H1 (cell line): ENCODE data around the gene FCN2. TPM values are rescaled to one million over a fixed set of nuclear protein-coding genes. Genes with fewer than 3 reads are reported as not detected.

ENCODE experiments used
- CTCF ChIA-PET: fragments of 300-600 bp; sonication (Branson Sonifier 250); formaldehyde crosslinking; loops from one replicate; lab custom pipeline; 2021; ENCODE audit not compliant: partially characterized antibody; lab: Charles Lee
- POLR2A ChIA-PET: fragments of 300-600 bp; sonication (Branson Sonifier 250); formaldehyde crosslinking; loops from one replicate; lab custom pipeline; 2021; ENCODE audit warnings: inconsistent platforms; ENCODE audit not compliant: partially characterized antibody; lab: Charles Lee
- DNase-seq, 2 experiments: peaks; one replicate each; pipeline versions ENCODE4 v3.0.0 to v3.0.0-alpha.2; 2010 to 2022; ENCODE audit warnings: low spot score in 2 of 2, low read depth in 1 of 2, mixed read lengths in 1 of 2
- FAIRE-seq: peaks from 2 replicates; lab custom pipeline; 2011; peaks lifted over from hg19 to GRCh38; lab: Jason Lieb, UNC
- H2AFZ ChIP-seq: 2 replicates; pipeline ENCODE4 v1.8.1; 2012; ENCODE audit warnings: low read length, inconsistent platforms
- H2AK5ac ChIP-seq: 2 replicates; pipeline ENCODE4 v1.6.1; 2013; ENCODE audit warnings: low read depth, low read length
- H2BK120ac ChIP-seq: replicated peaks from 2 replicates; pipeline ENCODE3; 2013; ENCODE audit warnings: low read depth, low read length, inconsistent platforms
- H2BK12ac ChIP-seq: 2 replicates; pipeline ENCODE4 v1.6.1; 2013; ENCODE audit warnings: low read depth, low read length
- H2BK15ac ChIP-seq: 2 replicates; pipeline ENCODE4 v1.6.1; 2013; ENCODE audit warnings: low read length
- H2BK20ac ChIP-seq: 2 replicates; pipeline ENCODE4 v1.6.1; 2013; ENCODE audit warnings: low read length
- H2BK5ac ChIP-seq: 2 replicates; pipeline ENCODE4 v1.6.1; 2013; ENCODE audit warnings: low read depth, low read length
- H3K14ac ChIP-seq: 2 replicates; pipeline ENCODE4 v1.6.1; 2013; ENCODE audit warnings: inconsistent platforms; ENCODE audit not compliant: insufficient read length
- H3K18ac ChIP-seq: 2 replicates; pipeline ENCODE4 v1.6.1; 2013; ENCODE audit warnings: low read length; ENCODE audit errors: extremely low read depth
- H3K23ac ChIP-seq: 2 replicates; pipeline ENCODE4 v1.6.1; 2013; ENCODE audit warnings: inconsistent platforms; ENCODE audit not compliant: insufficient read length
- H3K23me2 ChIP-seq: 2 replicates; pipeline ENCODE4 v1.6.1; 2013; ENCODE audit warnings: low read depth, low read length
- H3K27ac ChIP-seq: 2 replicates; pipeline ENCODE4 v1.6.1; 2011; ENCODE audit warnings: low read depth, low read length, inconsistent platforms
- H3K27me3 ChIP-seq, 4 experiments: replicated peaks in 1 of 4; 1 replicate in 1 of 4; 2 replicates in 3 of 4; pipeline versions ENCODE4 v1.6.1 to v1.8.1; 2011 to 2013; ENCODE audit warnings: low read length in 3 of 4, mild to moderate bottlenecking in 3 of 4, inconsistent platforms in 2 of 4, mixed read lengths in 2 of 4, moderate library complexity in 1 of 4; ENCODE audit not compliant: control insufficient read depth in 3 of 4, insufficient read depth in 3 of 4; ENCODE audit errors: extremely low read depth in 1 of 4
- H3K36me3 ChIP-seq, 4 experiments: 2 replicates each; pipeline versions ENCODE4 v1.6.1 to v1.8.1; 2011 to 2013; ENCODE audit warnings: mild to moderate bottlenecking in 4 of 4, low read length in 3 of 4, moderate library complexity in 2 of 4, control low read depth in 1 of 4, inconsistent platforms in 1 of 4; ENCODE audit not compliant: insufficient read depth in 4 of 4, control insufficient read depth in 2 of 4
- H3K4ac ChIP-seq: replicated peaks from 2 replicates; pipeline ENCODE3; 2013; ENCODE audit warnings: low read length, low read depth, mixed read lengths, inconsistent platforms; ENCODE audit not compliant: insufficient read length
- H3K4me1 ChIP-seq, 4 experiments: replicated peaks in 1 of 4; 1 replicate in 1 of 4; 2 replicates in 3 of 4; pipeline versions ENCODE4 v1.6.1 to v1.8.1; 2011 to 2013; ENCODE audit warnings: low read length in 3 of 4, inconsistent platforms in 2 of 4, mixed read lengths in 1 of 4; ENCODE audit not compliant: insufficient read depth in 4 of 4, control insufficient read depth in 3 of 4
- H3K4me2 ChIP-seq, 2 experiments: 2 replicates each; pipeline versions ENCODE4 v1.6.1 to v1.8.1; 2011 to 2013; ENCODE audit warnings: low read depth in 2 of 2, low read length in 2 of 2, control low read depth in 1 of 2, inconsistent platforms in 1 of 2, mild to moderate bottlenecking in 1 of 2; ENCODE audit not compliant: insufficient read depth in 1 of 2
- H3K4me3 ChIP-seq, 4 experiments: fragments of 200-600, 300-600 bp in 1 of 4; sonication (generic), shearing (Covaris generic), sonication (Bioruptor Twin) in 1 of 4; 2 replicates each; pipeline versions ENCODE4 v1.5.1 to v1.8.1; 2011 to 2016; ENCODE audit warnings: low read length in 4 of 4, low read depth in 3 of 4, control low read depth in 2 of 4, inconsistent platforms in 2 of 4, mild to moderate bottlenecking in 2 of 4, mixed read lengths in 1 of 4, moderate library complexity in 1 of 4; ENCODE audit not compliant: insufficient read depth in 2 of 4; ENCODE audit errors: extremely low read depth in 1 of 4
- H3K56ac ChIP-seq: replicated peaks from 2 replicates; pipeline ENCODE3; 2013; ENCODE audit warnings: low read depth, mild to moderate bottlenecking, mixed read lengths, low read length, inconsistent platforms; ENCODE audit not compliant: insufficient read length
- H3K79me1 ChIP-seq: 2 replicates; pipeline ENCODE4 v1.6.1; 2013; ENCODE audit warnings: low read depth, low read length, control low read depth
- H3K79me2 ChIP-seq, 2 experiments: 2 replicates each; pipeline versions ENCODE4 v1.6.1 to v1.8.1; 2012 to 2013; ENCODE audit warnings: low read length in 2 of 2, mild to moderate bottlenecking in 2 of 2, inconsistent platforms in 1 of 2; ENCODE audit not compliant: insufficient read depth in 2 of 2, control insufficient read depth in 1 of 2
- H3K9ac ChIP-seq, 4 experiments: replicated peaks in 1 of 4; 1 replicate in 1 of 4; 2 replicates in 3 of 4; pipeline versions ENCODE4 v1.6.1 to v1.8.1; 2011 to 2013; ENCODE audit warnings: low read depth in 3 of 4, low read length in 3 of 4, control low read depth in 2 of 4, mild to moderate bottlenecking in 2 of 4, moderate library complexity in 2 of 4, inconsistent platforms in 1 of 4; ENCODE audit errors: extremely low read depth in 1 of 4
- H3K9me3 ChIP-seq, 2 experiments: 2 replicates each; pipeline versions ENCODE4 v1.6.1 to v1.8.1; 2012 to 2013; ENCODE audit warnings: mild to moderate bottlenecking in 2 of 2, moderate library complexity in 2 of 2, control low read depth in 1 of 2, inconsistent platforms in 1 of 2, low read depth in 1 of 2, low read length in 1 of 2, mixed read lengths in 1 of 2; ENCODE audit not compliant: insufficient read depth in 2 of 2
- H4K20me1 ChIP-seq, 2 experiments: replicated peaks in 1 of 2; 2 replicates each; pipeline versions ENCODE3 to v1.8.1; 2011 to 2013; ENCODE audit warnings: inconsistent platforms in 2 of 2, low read length in 2 of 2, mild to moderate bottlenecking in 1 of 2; ENCODE audit not compliant: insufficient read depth in 2 of 2, control insufficient read depth in 1 of 2
- H4K5ac ChIP-seq: 2 replicates; pipeline ENCODE4 v1.6.1; 2013; ENCODE audit warnings: low read length, low read depth, mixed read lengths, inconsistent platforms; ENCODE audit not compliant: insufficient read length
- H4K8ac ChIP-seq: 2 replicates; pipeline ENCODE4 v1.8.0; 2013; ENCODE audit warnings: mild to moderate bottlenecking, moderate library complexity, low read length, inconsistent platforms; ENCODE audit not compliant: insufficient read depth; ENCODE audit errors: extremely low read depth
- H4K91ac ChIP-seq: replicated peaks from 2 replicates; pipeline ENCODE3; 2013; ENCODE audit warnings: low read length, mixed read lengths, inconsistent platforms; ENCODE audit not compliant: insufficient read length
- SP2 ChIP-seq: IDR thresholded peaks from 2 replicates; pipeline ENCODE4 v1.6.1; 2012; ENCODE audit warnings: mild to moderate bottlenecking, low read length, inconsistent platforms
- WGBS, 2 experiments: shearing (Covaris generic) in 1 of 2; methylation state at CpG; one replicate each; pipeline versions ENCODE4 v1.1.6 to v1.1.7; 2013 to 2015; ENCODE audit warnings: low lambda C conversion rate in 2 of 2, mixed read lengths in 2 of 2, inconsistent platforms in 1 of 2, low coverage in 1 of 2, missing lambda C conversion rate in 1 of 2; ENCODE audit not compliant: insufficient replicate concordance in 2 of 2, insufficient coverage in 1 of 2, insufficient read length in 1 of 2; ENCODE audit errors: extremely low coverage in 1 of 2, missing lambda C conversion rate in 1 of 2; 5-methylcytosine and 5-hydroxymethylcytosine counted together
- polyA plus RNA-seq, 7 experiments: library from polyadenylated mRNA; depleted of rRNA in 3 of 7; stranded (reverse) in 5 of 7; unstranded in 2 of 7; fragments of >200 nt in 5 of 7; fragments of 200-250 nt in 2 of 7; gene quantifications; 1 replicate in 5 of 7; 2 replicates in 1 of 7; 4 replicates in 1 of 7; pipeline versions ENCODE4 v1.2.1 to v1.2.3, GENCODE V29; 2011 to 2013; ENCODE audit warnings: missing spikeins in 2 of 7, mixed read lengths in 2 of 7
- total RNA-seq: library from RNA; stranded (reverse); fragmentation: NEBNext Ultra II Directional; extraction: Animal tissue kit (Norgen Biotek cat#: 25700); gene quantifications from 2 replicates; pipeline ENCODE4 v1.2.1, GENCODE V29; 2021

Gene FCN2
- total and polyA plus RNA-seq, 2 of the 8 experiments (the other 6 are each of a cell fraction or from before 2014, with no cell fraction given), result not detected

GRCh38 chr9:134830926-134831720 lies 49.5 kb upstream of the FCN2 start:
- Histone ChIP-seq H3K4me2 (no peak overlapping the region), H3K9ac (no peak overlapping the region), H3K4me1 (no peaks in the 10 kb centered on the region; a peak in 1 of 7 replicates), H3K18ac (no peak overlapping the region; the same call in 1 of the 2 replicates), H3K4ac (no peak overlapping the region), H2BK5ac (no peak overlapping the region), H3K79me2 (no peaks in the 10 kb centered on the region), H2BK15ac (no peak overlapping the region), H3K23me2 (peaks cover 12% of the 10 kb centered on the region; the same call in 1 of the 2 replicates), H3K27ac (no peak overlapping the region), H2BK120ac (no peak overlapping the region), H4K8ac (no peak overlapping the region), H4K91ac (no peak overlapping the region), H2BK20ac (no peak overlapping the region), H3K9me3 (no peaks in the 10 kb centered on the region), H3K36me3 (peaks cover 0 to 4% (median 0%) of the 10 kb centered on the region in 4 experiments; a peak in 2 of 8 replicates), H3K27me3 (no peaks in the 10 kb centered on the region), H3K56ac (no peak overlapping the region), H3K4me3 (no peak overlapping the region), H3K23ac (no peak overlapping the region), H2AK5ac (no peak overlapping the region), H2BK12ac (no peak overlapping the region), H3K79me1 (no peaks in the 10 kb centered on the region), H2AFZ (no peak overlapping the region), H4K5ac (no peak overlapping the region), H4K20me1 (peaks cover 0 to 5% of the 10 kb centered on the region in 2 experiments), H3K14ac (no peak overlapping the region)
- CTCF ChIA-PET, result interaction anchor here (0.5 to 1.0 kb wide), 6 partner anchors 49 to 328 kb away, joined by 3 to 4 read pairs (median 4); no protein-coding TSS in a partner anchor
- TF ChIP-seq SP2, result no peak
- FAIRE-seq, result no peak
- 90% methylated on average over 21 of the region's 21 CpGs; no CpG with 5 or more reads in 1 of the 2 experiments for whole genome bisulfite sequencing, 2 experiments
- POLR2A ChIA-PET, result no interaction called here
- DNase-seq, result no peak
